Transverse colon (tissue), 4 donors: ENCODE results near the gene CALR. TPM values are rescaled to one million over a fixed set of nuclear protein-coding genes. Genes with fewer than 3 reads are reported as not detected.

Experiments
- DNase-seq: peaks from one replicate; pipeline ENCODE4 v3.0.0-alpha.2; 2019
- H3K27ac ChIP-seq, 4 donors: fragments of 200-600 bp; sonication (generic); 2 replicates each; pipeline ENCODE4 v1.5.1; 2016 to 2018; ENCODE audit warnings: inconsistent platforms in 4 of 4
- H3K27me3 ChIP-seq: fragments of 200-600 bp; sonication (generic); 2 replicates; pipeline ENCODE4 v1.5.1; 2017; ENCODE audit warnings: inconsistent platforms
- H3K36me3 ChIP-seq, 4 donors: fragments of 200-600 bp; sonication (generic); 2 replicates each; pipeline ENCODE4 v1.5.1; 2017 to 2019; ENCODE audit warnings: inconsistent platforms in 4 of 4
- H3K4me1 ChIP-seq, 4 donors: fragments of 200-600 bp; sonication (generic); 2 replicates each; pipeline ENCODE4 v1.5.1; 2017 to 2020; ENCODE audit warnings: inconsistent platforms in 4 of 4
- H3K4me3 ChIP-seq, 4 donors: fragments of 200-600 bp; sonication (generic); 1 replicate in 1 of 4; 2 replicates in 3 of 4; pipeline versions ENCODE4 v1.5.1 to v1.6.1; 2017 to 2019; ENCODE audit warnings: inconsistent platforms in 4 of 4
- H3K9me3 ChIP-seq, 2 donors: fragments of 200-600 bp; sonication (generic); 2 replicates each; pipeline ENCODE4 v1.5.1; 2017 to 2019; ENCODE audit warnings: inconsistent platforms in 2 of 2
- CTCF ChIP-seq, 5 experiments: fragments of 200-600 bp in 3 of 5; fragments of 450-650 bp in 2 of 5; sonication (generic) in 3 of 5; IDR thresholded peaks; 1 replicate in 2 of 5; 2 replicates in 3 of 5; pipeline ENCODE4 v1.5.1; 2016 to 2017; ENCODE audit warnings: antibody characterized with exemption in 5 of 5, inconsistent platforms in 3 of 5, mild to moderate bottlenecking in 2 of 5, moderate library complexity in 1 of 5
- EP300 ChIP-seq: sonication (generic); formaldehyde crosslinking; IDR thresholded peaks from one replicate; pipeline ENCODE4 v1.6.1; 2017; ENCODE audit warnings: antibody characterized with exemption, low read depth
- POLR2A ChIP-seq: fragments of 450-650 bp; IDR thresholded peaks from one replicate; pipeline ENCODE4 v1.6.1; 2016; ENCODE audit warnings: antibody characterized with exemption, mild to moderate bottlenecking, moderate library complexity
- POLR2AphosphoS5 ChIP-seq, 3 donors: sonication (generic); formaldehyde crosslinking; IDR thresholded peaks; one replicate each; pipeline ENCODE4 v1.6.1; 2016; ENCODE audit warnings: antibody characterized with exemption in 3 of 3
- WGBS, 2 donors: methylation state at CpG; one replicate each; pipeline ENCODE4 v1.1.5; 2018; ENCODE audit warnings: low coverage in 1 of 2; 5-methylcytosine and 5-hydroxymethylcytosine counted together
- in situ Hi-C, 4 donors: fragments of 200-750 bp; cut with MboI; loops; one replicate each; pipeline versions ENCODE4 v1.15.0 to v1.15.1; 2017; ENCODE audit warnings: low sequenced_read_pairs in 3 of 4, low pct_ligation_motif_present in 1 of 4, low pct_unique_long_range_greater_than_20kb in 1 of 4
- intact Hi-C: fragments of 100-400 bp; cut with DNase I; formaldehyde crosslinking; loops from one replicate; pipeline ENCODE4 v1.15.1; 2023; ENCODE audit warnings: low total_unique reads
- total RNA-seq, 4 donors: library from RNA; depleted of rRNA; stranded (reverse); fragments of >200 nt; gene quantifications; one replicate each; pipeline ENCODE4 v1.1.0, GENCODE V29; 2016

Gene CALR
- total RNA-seq, 4 donors from 2014 or later, result 181 to 444 (median 317) TPM

GRCh38 chr19:12937093-12937926 lies 1.1 kb upstream of the CALR start:
- H3K27ac ChIP-seq, result peak overlapping the region; percentile 53 to 98 (median 84)
- intact Hi-C loops, result no loop called here
- H3K36me3 ChIP-seq, result peaks cover 0 to 18% (median 8%) of the 10 kb centered on the region in 4 donors
- peaks cover 22 to 47% (median 37%) of the 10 kb centered on the region in 4 donors for H3K4me1 ChIP-seq
- in situ Hi-C loops, result no loop called here
- no peaks in the 10 kb centered on the region for H3K27me3 ChIP-seq
- peak; percentile 48 for DNase-seq
- H3K9me3 ChIP-seq, result no peaks in the 10 kb centered on the region
- 23 to 65% methylated on average over 7 to 23 of the region's 23 CpGs for WGBS, 2 donors
- TF ChIP-seq CTCF (IDR thresholded peaks at IDR 0.05), result no peak
- H3K4me3 ChIP-seq, result peak overlapping the region; percentile 24 to 100 (median 90)

GRCh38 chr19:12938779-12939601 lies 581 bp downstream of the CALR start:
- H3K4me3 ChIP-seq, result peak overlapping the region; percentile 90 to 100 (median 92)
- in situ Hi-C loops, result no loop called here
- H3K4me1 ChIP-seq, result peaks cover 16 to 50% (median 33%) of the 10 kb centered on the region in 4 donors
- H3K36me3 ChIP-seq, result peaks cover 0 to 30% (median 12%) of the 10 kb centered on the region in 4 donors
- TF ChIP-seq EP300 (no peak), CTCF (IDR thresholded peaks at IDR 0.05) (peak; percentile 37 to 76 (median 45)), POLR2A (peak; percentile 25), POLR2AphosphoS5 (IDR thresholded peaks at IDR 0.05) (no peak)
- 1 to 10% methylated on average over 2 to 53 of the region's 54 CpGs for WGBS, 2 donors
- H3K27me3 ChIP-seq, result no peaks in the 10 kb centered on the region
- H3K9me3 ChIP-seq, result no peaks in the 10 kb centered on the region
- H3K27ac ChIP-seq, result peak overlapping the region; percentile 95 to 98 (median 98)
- peak; percentile 45 for DNase-seq
- intact Hi-C loops, result no loop called here

- intact Hi-C loops (loop anchor here (10.0 kb wide), 1 partner anchor 55 kb away; the partner anchor contains the start of genes DNASE2 and KLF1), in situ Hi-C loops (no loop called here)
- no peaks in the 10 kb centered on the region for H3K27me3 ChIP-seq
- no peak for DNase-seq
- no peaks in the 10 kb centered on the region for H3K9me3 ChIP-seq
- peak overlapping the region in 3 of 4 donors; percentile 90 to 100 (median 91) for H3K4me3 ChIP-seq
- peaks cover 0 to 33% (median 15%) of the 10 kb centered on the region in 4 donors for H3K36me3 ChIP-seq
- 64% methylated on average over 10 of the region's 10 CpGs; no CpG with 5 or more reads in 1 of the 2 donors for WGBS, 2 donors
- TF ChIP-seq EP300 (no peak), POLR2A (no peak), CTCF (IDR thresholded peaks at IDR 0.05) (no peak), POLR2AphosphoS5 (IDR thresholded peaks at IDR 0.05) (no peak)
- peaks cover 16 to 53% (median 33%) of the 10 kb centered on the region in 4 donors for H3K4me1 ChIP-seq
- H3K27ac ChIP-seq, result peak overlapping the region; percentile 95 to 98 (median 98)
These were observed 1.6 kb downstream of the CALR start for GRCh38 chr19:12939975-12940423.

GRCh38 chr19:12940897-12941296 lies 2.5 kb downstream of the CALR start:
- H3K9me3 ChIP-seq, result no peaks in the 10 kb centered on the region
- no peak for DNase-seq
- no peak overlapping the region for H3K4me3 ChIP-seq
- in situ Hi-C loops (no loop called here), intact Hi-C loops (loop anchor here (10.0 kb wide), 1 partner anchor 56 kb away; the partner anchor contains the start of genes DNASE2 and KLF1)
- H3K4me1 ChIP-seq, result peaks cover 16 to 57% (median 33%) of the 10 kb centered on the region in 4 donors
- peaks cover 0 to 33% (median 15%) of the 10 kb centered on the region in 4 donors for H3K36me3 ChIP-seq
- 72% methylated on average over 2 of the region's 2 CpGs; no CpG with 5 or more reads in 1 of the 2 donors for WGBS, 2 donors
- H3K27ac ChIP-seq, result peak overlapping the region in 1 of 4 donors; percentile 98
- TF ChIP-seq CTCF (IDR thresholded peaks at IDR 0.05) (no peak), POLR2AphosphoS5 (IDR thresholded peaks at IDR 0.05) (no peak), EP300 (no peak), POLR2A (no peak)
- no peaks in the 10 kb centered on the region for H3K27me3 ChIP-seq
